ENCODE measurements around the gene CLCN3.

The CLCN3 gene

DNA sequence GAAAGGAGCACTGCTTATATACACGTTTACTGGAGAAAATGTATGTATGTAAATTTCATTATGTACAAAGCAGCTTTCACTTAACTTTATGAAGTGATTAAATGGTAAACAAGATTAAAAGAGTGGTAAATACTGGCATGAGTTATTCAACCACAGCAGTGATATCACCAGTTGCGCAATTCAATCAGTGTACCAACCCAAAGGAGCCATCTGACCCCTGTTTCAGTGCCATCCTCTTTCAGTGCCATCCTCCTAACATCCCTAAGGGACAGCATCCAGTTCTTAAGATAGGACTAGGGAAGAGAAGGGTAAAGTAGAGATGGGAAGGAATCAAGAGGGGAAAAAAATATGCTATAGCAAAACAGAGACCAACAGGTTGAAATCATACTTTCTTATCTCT, 121.2 kb downstream of the CLCN3 start:
- no peak for TF ChIP-seq CTCF (IDR thresholded peaks at IDR 0.05; ENCODE audit: control extremely low read depth, extremely low read depth, low read depth, missing control alignments)
- DNase-seq (ENCODE audit: extremely low spot score) = no peak
- CTCF ChIA-PET = no interaction called here
- POLR2A ChIA-PET = no interaction called here

DNA sequence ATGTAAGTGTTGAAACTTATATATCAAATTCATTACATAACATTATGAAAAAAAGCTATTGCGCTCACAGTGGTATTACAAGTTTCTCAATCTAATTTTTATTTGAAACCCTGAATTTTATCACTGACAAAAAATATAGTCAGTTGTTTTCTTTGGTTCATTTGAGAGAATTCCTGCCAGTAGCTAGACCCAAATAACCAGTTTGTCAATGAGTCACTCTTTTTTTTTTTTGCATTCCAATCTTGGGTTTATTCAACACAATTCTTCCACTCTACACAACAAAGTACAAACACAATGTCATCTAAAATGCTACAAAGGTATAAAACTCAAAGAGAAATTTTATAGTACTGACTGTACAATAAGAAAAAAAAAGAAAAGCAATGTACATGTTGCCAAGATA, 124.2 kb downstream of the CLCN3 start:
- no peak for TF ChIP-seq CTCF (IDR thresholded peaks at IDR 0.05; ENCODE audit: control extremely low read depth, extremely low read depth, low read depth, missing control alignments)
- ChIA-PET CTCF (interaction anchor here (1.1 to 1.4 kb wide), 2 partner anchors 9 to 18 kb away, joined by 3 to 4 read pairs; no protein-coding TSS in a partner anchor), POLR2A (no interaction called here)
- no peak for DNase-seq (ENCODE audit: extremely low spot score)

- no peak for TF ChIP-seq CTCF (IDR thresholded peaks at IDR 0.05; ENCODE audit: control extremely low read depth, extremely low read depth, low read depth, missing control alignments)
- ChIA-PET CTCF (no interaction called here), POLR2A (no interaction called here)
- DNase-seq (ENCODE audit: extremely low spot score) = no peak
Measured at GRCh38 chr4:169745291-169745690, 124.9 kb downstream of the CLCN3 start.

GRCh38 chr4:169756971-169757574, 136.7 kb downstream of the CLCN3 start:
- POLR2A ChIA-PET = no interaction called here
- no peak for TF ChIP-seq CTCF (IDR thresholded peaks at IDR 0.05; ENCODE audit: control extremely low read depth, extremely low read depth, low read depth, missing control alignments)
- CTCF ChIA-PET = interaction anchor here (2.8 kb wide), 1 partner anchor 144 kb away, joined by 14 read pairs; the partner anchor contains the start of gene NEK1
- no peak for DNase-seq (ENCODE audit: extremely low spot score)

DNA sequence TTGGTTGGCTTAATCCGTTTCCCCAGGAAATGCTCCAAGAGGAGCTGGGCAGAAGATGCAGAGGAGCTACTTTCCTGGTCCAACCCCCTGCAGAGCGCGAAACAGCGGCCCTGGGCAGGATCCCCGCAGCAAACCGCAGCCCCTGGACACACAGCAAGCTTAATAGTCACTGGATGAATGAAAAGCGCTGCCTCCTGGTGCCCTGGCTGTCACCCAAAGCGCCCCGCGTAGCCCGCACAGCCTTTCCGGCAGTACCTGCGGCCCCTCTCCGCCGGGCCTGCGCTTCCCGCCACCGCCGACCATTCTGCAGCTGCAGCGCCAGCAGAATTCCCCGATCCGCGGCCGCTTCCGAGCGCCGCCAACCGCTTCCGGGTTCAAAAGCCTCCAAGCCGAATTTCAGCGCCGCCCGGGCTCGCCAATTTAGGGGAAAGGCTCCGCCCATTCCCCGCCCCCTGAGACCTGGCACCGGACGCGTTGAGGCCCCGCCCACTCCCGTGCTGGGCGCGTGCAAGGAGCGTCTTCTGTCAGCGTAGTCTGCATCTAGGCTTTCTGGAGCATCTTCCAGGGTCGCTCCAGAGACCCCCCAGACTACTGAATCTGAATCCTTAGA, 137.3 kb downstream of the CLCN3 start, which contains the start of gene HPF1:
Gene HPF1 (minus strand): TSS at position 370 of the 610 bp plus-strand sequence. CDS start 67 bp downstream, at position 303.
- CTCF ChIA-PET = interaction anchor here (2.8 kb wide), 1 partner anchor 144 kb away, joined by 14 read pairs; the partner anchor contains the start of gene NEK1
- TF ChIP-seq CTCF (IDR thresholded peaks at IDR 0.05; ENCODE audit: control extremely low read depth, extremely low read depth, low read depth, missing control alignments) = no peak
- DNase-seq (ENCODE audit: extremely low spot score) = peak; percentile 96
- POLR2A ChIA-PET = no interaction called here

GRCh38 chr4:169758401-169758962, 138.1 kb downstream of the CLCN3 start:
- POLR2A ChIA-PET = no interaction called here
- CTCF ChIA-PET = no interaction called here
- TF ChIP-seq CTCF (IDR thresholded peaks at IDR 0.05; ENCODE audit: control extremely low read depth, extremely low read depth, low read depth, missing control alignments) = no peak
- no peak for DNase-seq (ENCODE audit: extremely low spot score)
